Measurements from ENCODE around the gene PCGF1. TPM values are rescaled to one million over a fixed set of nuclear protein-coding genes. Genes with fewer than 3 reads are reported as not detected.
A peak's percentile ranks its signal among the peaks of the same experiment; 100 is the strongest.

The PCGF1 gene
- total and polyA plus RNA-seq, 2 of the 13 experiments (the other 11 are each of a cell fraction or from before 2014, with no cell fraction given): 20.4 to 22.6 TPM

- TF ChIP-seq MED13 (CRISPR knock-in tag; IDR thresholded peaks at IDR 0.05) (0 out of 2 replicates have a peak, but pooled peaks have one; percentile 9), JUNB (CRISPR knock-in tag; IDR thresholded peaks at IDR 0.05; ENCODE audit: borderline replicate concordance) (no peak), DRAP1 (CRISPR knock-in tag; IDR thresholded peaks at IDR 0.05) (no peak), HMGXB4 (CRISPR knock-in tag; IDR thresholded peaks at IDR 0.05; ENCODE audit: borderline replicate concordance in 1 of 2, low read depth in 1 of 2) (no peak), FOXA3 (CRISPR knock-in tag; IDR thresholded peaks at IDR 0.05) (no peak)
Measured at GRCh38 chr2:74464406-74464805, 43.1 kb downstream of the PCGF1 start (continued).

GRCh38 chr2:74462786-74463105, 44.7 kb downstream of the PCGF1 start:
- Histone ChIP-seq H3K36me3 (replicated peaks in 1 of 2; ENCODE audit: control insufficient read depth in 1 of 2, insufficient read depth in 2 of 2, low read length in 2 of 2) (peaks cover 1 to 24% of the 10 kb centered on the region in 2 experiments), H3K9me3 (ENCODE audit: low read length) (no peaks in the 10 kb centered on the region), H3K4me3 (replicated peaks in 1 of 3; ENCODE audit: insufficient read depth in 1 of 3, low read depth in 2 of 3, low read length in 3 of 3) (no peak overlapping the region), H3K79me2 (ENCODE audit: insufficient read depth, low read length) (peaks cover 36% of the 10 kb centered on the region), H4K20me1 (ENCODE audit: insufficient read depth, low read length) (peaks cover 4% of the 10 kb centered on the region; the same call in 1 of the 2 replicates), H2AFZ (ENCODE audit: low read length) (no peak overlapping the region), H3K27ac (ENCODE audit: extremely low read length, insufficient read depth, low read length) (peak overlapping the region; percentile 1), H3K27me3 (ENCODE audit: control insufficient read depth in 1 of 2, insufficient read depth in 2 of 2, low read length in 2 of 2) (no peaks in the 10 kb centered on the region; a peak in 1 of 5 replicates), H3K4me1 (ENCODE audit: insufficient read depth, low read length) (peaks cover 39% of the 10 kb centered on the region), H3K4me2 (ENCODE audit: low read depth, low read length) (no peak overlapping the region), H3K9ac (ENCODE audit: insufficient read depth, low read depth, low read length) (no peak overlapping the region)
- in situ Hi-C loops (cut with HindIII; ENCODE audit: extremely low pct_ligation_motif_present, low pct_unique_long_range_greater_than_20kb) (no loop called here), intact Hi-C loops (cut with micrococcal nuclease; ENCODE audit: unreplicated experiment) (no loop called here)
- ATAC-seq (no peak), FAIRE-seq (no peak), DNase-seq (ENCODE audit: low spot score) (no peak)
- TF ChIP-seq KAT7 (CRISPR knock-in tag; IDR thresholded peaks at IDR 0.05; ENCODE audit: borderline replicate concordance) (no peak), ZNF768 (CRISPR knock-in tag; IDR thresholded peaks at IDR 0.05) (no peak), ZBTB8A (CRISPR knock-in tag; IDR thresholded peaks at IDR 0.05; ENCODE audit: borderline replicate concordance, low read depth) (no peak), ZBTB1 (CRISPR knock-in tag; IDR thresholded peaks at IDR 0.05; ENCODE audit: borderline replicate concordance) (no peak), ZNF777 (CRISPR knock-in tag; IDR thresholded peaks at IDR 0.05) (no peak)
- WGBS (ENCODE audit: low lambda C conversion rate): 97% methylated on average over 4 of the region's 4 CpGs
- POLR2A ChIA-PET: no interaction called here
- CTCF ChIA-PET (ENCODE audit: low intra/inter-chr PET ratio, low total read pairs): no interaction called here
- BruUV-seq (replicated peaks): no TSS peak
